Spinal cord (tissue), 10 donors: ENCODE measurements around the gene RASSF8. TPM values are rescaled to one million over a fixed set of nuclear protein-coding genes. Genes with fewer than 3 reads are reported as not detected.
A peak's percentile ranks its signal among the peaks of the same experiment; 100 is the strongest.

Experiments used
- DNase-seq, 6 donors: peaks; one replicate each; pipeline versions ENCODE4 v3.0.0 to v3.0.0-alpha.2; 2013 to 2015; ENCODE audit warnings: low spot score in 6 of 6, low read depth in 4 of 6
- H3K27ac ChIP-seq: one replicate; pipeline ENCODE4 v1.5.1; 2013; ENCODE audit warnings: low read depth, low read length, control low read depth
- H3K27me3 ChIP-seq: one replicate; pipeline ENCODE4 v1.6.1; 2013; ENCODE audit warnings: low read length; ENCODE audit not compliant: control insufficient read depth, insufficient read depth
- H3K36me3 ChIP-seq: one replicate; pipeline ENCODE4 v1.6.1; 2013; ENCODE audit warnings: low read length; ENCODE audit not compliant: control insufficient read depth, insufficient read depth
- H3K4me1 ChIP-seq: one replicate; pipeline ENCODE4 v1.6.1; 2013; ENCODE audit warnings: low read length; ENCODE audit not compliant: control insufficient read depth, insufficient read depth
- H3K4me3 ChIP-seq: one replicate; pipeline ENCODE4 v1.5.1; 2013; ENCODE audit warnings: low read depth, low read length, control low read depth
- H3K9me3 ChIP-seq: one replicate; pipeline ENCODE4 v1.6.1; 2013; ENCODE audit warnings: low read length; ENCODE audit not compliant: control insufficient read depth, insufficient read depth
- WGBS: methylation state at CpG from one replicate; pipeline ENCODE4 v1.1.5; 2013; ENCODE audit warnings: missing lambda C conversion rate; ENCODE audit not compliant: insufficient coverage; 5-methylcytosine and 5-hydroxymethylcytosine counted together
- polyA plus RNA-seq, 2 donors: library from polyadenylated mRNA; unstranded; fragments of 120-200 nt; gene quantifications; one replicate each; pipeline ENCODE4 v1.2.1, GENCODE V29; 2013; ENCODE audit not compliant: insufficient read length in 2 of 2
- total RNA-seq, 2 donors: library from RNA; depleted of rRNA in 1 of 2; stranded (reverse); fragments of 120-200 nt in 1 of 2; fragments of >200 nt in 1 of 2; gene quantifications; one replicate each; pipeline versions ENCODE4 v1.2.3 to v1.2.4, GENCODE V29; 2013 to 2014
- donor health status: healthy.

RASSF8 gene
- total and polyA plus RNA-seq, 4 donors = 17.5 to 80.7 (median 46.7) TPM

DNA sequence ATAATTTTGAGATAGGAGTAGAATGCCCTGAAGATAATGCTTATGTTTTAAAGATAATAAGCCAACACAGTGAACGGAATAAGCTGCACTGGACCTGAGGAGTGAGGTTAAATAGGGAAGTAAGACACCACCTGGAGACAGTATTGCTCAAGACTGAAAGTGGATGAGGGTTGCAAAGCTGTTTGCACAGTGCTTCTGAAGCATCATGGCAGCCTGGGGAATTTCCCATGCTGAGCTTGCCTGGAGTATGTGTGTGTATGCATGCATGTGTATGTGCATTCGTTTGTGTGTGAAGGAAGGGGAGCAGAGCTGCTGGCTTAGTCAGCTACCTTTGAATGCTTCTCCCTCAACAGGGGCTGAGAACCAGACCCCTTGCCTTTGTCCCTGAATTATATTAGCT lies 130.5 kb downstream of the RASSF8 start:
- Histone ChIP-seq H3K9me3 (no peaks in the 10 kb centered on the region), H3K4me3 (no peak overlapping the region), H3K27me3 (no peaks in the 10 kb centered on the region), H3K4me1 (no peaks in the 10 kb centered on the region), H3K27ac (no peak overlapping the region), H3K36me3 (no peaks in the 10 kb centered on the region)
- peak in 1 of 6 donors; percentile 78 for DNase-seq
- 75% methylated on average over 1 of the region's 2 CpGs for WGBS

DNA sequence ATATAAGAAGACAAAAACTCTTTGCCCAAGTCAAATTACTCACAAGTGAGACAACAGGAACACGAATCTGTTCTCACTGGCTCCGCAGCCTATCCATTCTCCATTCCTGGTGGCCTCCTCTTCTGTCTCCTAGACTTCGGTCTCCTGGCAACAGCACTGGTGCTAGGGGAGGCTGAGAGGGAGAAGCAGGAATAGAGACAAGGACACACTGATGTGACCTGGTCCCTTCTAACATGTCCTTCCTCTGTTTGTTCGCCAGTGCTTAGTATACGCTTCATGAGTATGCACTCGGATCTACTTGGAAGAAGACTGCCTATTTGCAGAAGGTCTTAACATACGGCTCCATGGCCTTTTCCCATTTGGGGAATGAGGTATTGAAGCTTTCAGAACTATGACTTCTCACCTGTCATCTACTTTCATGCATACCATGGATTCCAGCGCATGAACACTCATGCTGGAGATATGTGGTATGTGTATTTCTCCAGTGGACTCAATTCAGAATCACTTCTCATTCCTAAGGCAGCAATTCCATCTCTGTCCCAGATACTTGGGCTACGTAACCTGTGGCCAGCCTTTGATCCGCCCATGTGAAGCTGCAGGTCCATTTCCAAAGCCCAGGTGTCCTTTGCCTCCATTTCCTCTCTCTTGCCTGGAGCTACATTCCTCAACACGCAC lies 132.5 kb downstream of the RASSF8 start:
- 64% methylated on average over 5 of the region's 11 CpGs for WGBS
- no peak overlapping the region for H3K4me3 ChIP-seq
- no peaks in the 10 kb centered on the region for H3K4me1 ChIP-seq
- no peaks in the 10 kb centered on the region for H3K27me3 ChIP-seq
- H3K36me3 ChIP-seq = no peaks in the 10 kb centered on the region
- H3K9me3 ChIP-seq = no peaks in the 10 kb centered on the region
- no peak for DNase-seq
- H3K27ac ChIP-seq = no peak overlapping the region

DNA sequence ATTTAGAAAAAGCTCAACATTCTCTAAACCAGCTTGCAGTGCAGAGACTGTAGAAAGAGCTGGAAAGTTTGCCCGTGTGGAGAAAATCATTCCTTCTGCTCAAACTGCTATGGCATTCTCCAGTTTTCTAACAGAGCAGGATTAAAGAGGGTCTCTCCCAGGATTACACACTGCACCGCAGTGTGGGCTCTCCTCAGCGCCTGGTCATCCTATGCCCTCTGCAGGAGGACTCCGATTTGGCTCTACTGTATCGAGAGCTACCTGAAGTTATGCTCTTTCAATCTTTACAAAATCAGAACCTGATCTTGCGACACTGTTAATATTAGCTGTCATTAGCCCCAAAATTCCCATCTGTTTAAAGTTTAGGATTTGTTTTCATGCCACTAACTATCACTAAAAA lies 133.3 kb downstream of the RASSF8 start:
- Histone ChIP-seq H3K27ac (no peak overlapping the region), H3K36me3 (no peaks in the 10 kb centered on the region), H3K9me3 (no peaks in the 10 kb centered on the region), H3K27me3 (no peaks in the 10 kb centered on the region), H3K4me1 (no peaks in the 10 kb centered on the region), H3K4me3 (no peak overlapping the region)
- 60% methylated on average over 5 of the region's 6 CpGs for WGBS
- peak in 2 of 6 donors; percentile 55 to 78 for DNase-seq

DNA sequence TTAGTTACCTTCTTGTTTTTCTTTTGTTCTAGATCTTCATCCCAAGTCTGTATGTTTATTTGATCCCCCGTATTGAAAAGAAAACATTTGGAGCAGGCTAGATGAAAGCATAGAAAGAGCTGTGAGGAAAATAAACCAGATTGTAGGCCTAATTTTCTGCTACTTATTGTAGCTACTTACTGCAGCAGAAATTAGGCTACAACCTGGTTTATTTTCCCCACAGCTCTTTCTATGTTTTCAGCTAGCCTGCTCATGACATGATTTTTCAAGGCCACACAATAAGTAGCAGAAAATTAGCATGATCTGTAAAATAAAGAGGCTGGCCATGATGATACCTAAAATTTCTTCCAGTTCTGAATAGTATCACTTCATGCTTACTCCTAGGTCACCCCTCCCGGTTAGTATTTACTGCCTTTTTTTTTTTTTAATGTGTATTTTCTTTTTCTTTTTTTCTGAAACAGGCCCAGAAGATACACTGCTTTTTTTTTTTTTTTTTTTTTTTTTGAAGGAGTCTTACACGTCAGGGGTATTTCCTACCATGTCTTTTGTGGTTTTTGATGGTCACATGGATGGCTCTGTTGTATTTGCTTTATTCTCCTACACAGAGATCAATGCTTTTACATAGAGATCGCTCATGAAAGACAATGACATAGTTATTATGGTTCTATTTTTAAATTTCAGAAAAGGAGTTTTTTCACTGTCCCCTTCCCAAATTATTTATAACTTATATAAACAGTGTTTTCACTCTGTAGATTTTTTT lies 134.0 kb downstream of the RASSF8 start:
- H3K9me3 ChIP-seq = no peaks in the 10 kb centered on the region
- H3K4me1 ChIP-seq = no peaks in the 10 kb centered on the region
- H3K4me3 ChIP-seq = no peak overlapping the region
- H3K27me3 ChIP-seq = no peaks in the 10 kb centered on the region
- peak in 1 of 6 donors; percentile 23 for DNase-seq
- no peak overlapping the region for H3K27ac ChIP-seq
- no CpG with 5 or more reads among the region's 4 CpGs for WGBS
- H3K36me3 ChIP-seq = no peaks in the 10 kb centered on the region

DNA sequence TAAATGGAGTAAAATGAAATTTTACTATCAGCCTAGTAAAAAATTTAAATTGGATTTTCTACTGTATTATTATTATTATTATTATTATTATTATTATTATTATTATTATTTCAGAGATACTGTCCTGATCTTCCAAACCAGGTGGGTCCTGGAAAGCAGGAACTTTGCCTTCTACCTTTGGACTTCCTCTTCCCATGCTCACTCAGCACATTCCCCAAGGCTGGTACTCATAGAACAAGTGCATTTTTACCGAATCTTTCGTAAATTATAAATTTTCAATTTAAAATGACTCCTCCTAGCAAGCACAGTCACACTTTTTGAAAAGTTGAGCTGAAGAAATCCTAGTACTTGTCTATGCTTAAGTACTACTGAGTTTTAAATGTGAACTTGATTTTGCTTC lies 136.7 kb downstream of the RASSF8 start:
- no peak overlapping the region for H3K27ac ChIP-seq
- no peaks in the 10 kb centered on the region for H3K4me1 ChIP-seq
- no peak for DNase-seq
- H3K9me3 ChIP-seq = no peaks in the 10 kb centered on the region
- 100% methylated on average over 1 of the region's 2 CpGs for WGBS
- no peaks in the 10 kb centered on the region for H3K36me3 ChIP-seq
- no peak overlapping the region for H3K4me3 ChIP-seq
- no peaks in the 10 kb centered on the region for H3K27me3 ChIP-seq

DNA sequence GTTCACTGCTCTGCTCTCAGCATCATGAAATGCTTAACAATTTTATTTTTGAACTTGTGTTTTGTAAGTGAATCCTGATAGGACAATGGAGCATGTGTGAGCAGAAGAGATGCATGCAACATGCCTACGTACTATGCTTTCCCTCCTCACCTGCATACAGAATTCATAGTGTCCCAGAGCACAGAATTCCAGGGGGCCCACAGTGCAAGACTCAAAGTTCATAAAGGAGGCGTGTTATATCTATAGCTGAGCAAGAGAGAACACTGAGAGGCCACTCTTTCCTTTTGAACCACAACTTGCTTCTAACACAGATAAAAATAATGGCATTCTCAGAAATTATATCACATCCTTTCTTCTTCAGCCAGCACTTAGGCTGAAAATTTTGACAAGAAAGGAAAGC lies 137.6 kb downstream of the RASSF8 start:
- Histone ChIP-seq H3K27me3 (no peaks in the 10 kb centered on the region), H3K9me3 (no peaks in the 10 kb centered on the region), H3K4me1 (no peaks in the 10 kb centered on the region), H3K36me3 (no peaks in the 10 kb centered on the region), H3K27ac (no peak overlapping the region), H3K4me3 (no peak overlapping the region)
- no CpG with 5 or more reads among the region's 2 CpGs for WGBS
- DNase-seq = no peak

DNA sequence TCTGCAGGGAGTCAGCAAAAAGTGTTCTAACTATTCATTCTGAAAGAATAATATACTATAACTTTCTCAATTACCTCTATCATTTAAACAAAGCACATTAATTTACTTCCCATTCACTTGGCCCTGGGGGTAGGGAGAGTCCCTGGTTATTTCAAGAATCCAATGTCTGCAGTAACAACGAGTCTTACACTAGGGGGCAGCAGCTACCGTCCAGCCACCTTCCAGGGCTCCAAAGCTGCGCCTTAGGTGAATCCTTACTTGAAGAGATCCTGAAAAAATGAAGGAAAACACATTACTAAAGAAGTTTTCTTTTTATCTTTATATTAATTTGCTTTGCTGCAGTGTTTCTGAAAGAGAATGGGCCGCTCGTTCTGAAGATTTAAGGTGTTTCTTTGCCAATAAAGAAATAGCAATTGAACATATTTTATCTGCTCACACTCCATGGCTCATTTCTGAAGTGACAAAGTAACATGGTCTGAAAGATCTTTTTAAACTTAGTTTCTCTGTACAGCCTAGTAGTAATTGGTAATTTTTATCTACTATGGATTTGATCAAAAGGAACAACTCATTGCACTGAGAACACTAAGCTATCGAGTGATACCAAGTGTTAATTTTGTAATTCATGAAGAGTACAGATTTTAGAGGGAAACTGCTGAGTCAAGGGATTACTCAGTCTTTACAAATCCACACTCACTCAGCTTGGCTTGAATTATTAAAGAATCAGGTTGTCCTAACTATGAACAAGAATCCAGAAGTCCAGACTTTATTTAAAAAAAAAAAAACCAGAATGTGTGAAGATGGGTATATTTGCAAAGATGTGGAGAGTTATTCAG lies 138.8 kb downstream of the RASSF8 start:
- peak in 5 of 6 donors; percentile 53 to 93 (median 75) for DNase-seq
- Histone ChIP-seq H3K9me3 (no peaks in the 10 kb centered on the region), H3K4me3 (no peak overlapping the region), H3K27ac (no peak overlapping the region), H3K4me1 (no peaks in the 10 kb centered on the region), H3K27me3 (no peaks in the 10 kb centered on the region), H3K36me3 (no peaks in the 10 kb centered on the region)
- no CpG with 5 or more reads among the region's 6 CpGs for WGBS

DNA sequence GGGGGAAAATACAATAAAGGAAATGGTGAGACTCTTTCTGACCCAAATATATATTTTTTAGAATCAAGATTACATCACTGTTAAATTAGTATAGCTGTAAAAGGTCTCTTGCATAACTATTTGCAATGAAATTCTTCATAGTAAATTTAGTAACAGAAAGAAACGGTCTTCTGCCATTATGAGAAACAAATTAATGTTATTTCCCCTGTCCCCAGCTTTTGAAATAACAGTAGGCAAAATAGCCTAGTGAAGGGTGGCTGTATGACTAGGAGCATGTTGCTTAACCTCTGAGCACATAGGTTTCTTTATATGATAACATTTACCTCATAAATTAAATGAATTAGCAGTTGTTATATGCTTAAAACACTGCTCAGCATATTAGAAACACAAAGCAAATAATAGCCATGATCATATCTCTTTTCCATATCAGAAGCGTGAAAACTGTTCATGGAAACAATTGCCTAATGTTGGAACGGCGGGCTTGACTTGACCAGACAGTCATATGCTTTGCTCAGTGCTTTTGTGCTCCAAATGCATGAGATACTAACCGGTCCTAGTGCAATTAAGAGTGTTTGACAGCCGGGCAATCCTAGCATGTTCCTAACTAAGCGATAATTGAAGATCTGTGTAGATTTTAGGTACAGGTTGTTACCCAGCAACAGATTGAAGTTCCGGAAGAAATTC lies 142.3 kb downstream of the RASSF8 start:
- WGBS = 94% methylated on average over 3 of the region's 8 CpGs
- Histone ChIP-seq H3K4me1 (no peaks in the 10 kb centered on the region), H3K27me3 (no peaks in the 10 kb centered on the region)

DNA sequence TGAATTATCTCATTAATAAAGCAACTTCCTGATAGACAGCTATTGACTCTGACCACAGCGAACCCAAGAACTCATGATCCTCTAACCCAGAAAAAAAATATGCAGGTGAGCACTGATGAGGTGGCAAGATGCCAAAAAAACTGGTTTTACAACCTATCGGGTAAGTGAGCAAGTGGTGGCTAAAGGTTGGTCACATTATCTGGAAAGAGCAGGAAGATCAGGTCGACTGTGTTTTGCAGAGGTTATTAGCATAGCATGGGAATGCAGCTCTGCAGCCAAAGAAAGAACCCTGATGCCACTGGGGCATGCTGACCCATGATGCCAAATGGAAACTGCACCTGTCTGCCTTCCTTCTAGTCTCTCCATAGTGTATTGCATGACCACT lies 142.9 kb downstream of the RASSF8 start:
- WGBS = 56% methylated on average over 2 of the region's 3 CpGs
- no peaks in the 10 kb centered on the region for H3K36me3 ChIP-seq
- no peaks in the 10 kb centered on the region for H3K9me3 ChIP-seq
- no peaks in the 10 kb centered on the region for H3K27me3 ChIP-seq
- DNase-seq = no peak
- no peak overlapping the region for H3K4me3 ChIP-seq
- no peak overlapping the region for H3K27ac ChIP-seq
- H3K4me1 ChIP-seq = no peaks in the 10 kb centered on the region

More for the DNA sequence above, 142.3 kb downstream of the RASSF8 start:
- Histone ChIP-seq H3K4me3 (no peak overlapping the region), H3K27ac (no peak overlapping the region), H3K36me3 (no peaks in the 10 kb centered on the region), H3K9me3 (no peaks in the 10 kb centered on the region)
- DNase-seq = no peak
